A549 (cell line): ENCODE measurements around the gene CNOT2. TPM values are rescaled to one million over a fixed set of nuclear protein-coding genes. Genes with fewer than 3 reads are reported as not detected.

Experiments
- ATAC-seq, 2 experiments: fragments of 200-7000 bp in 1 of 2; fragments of >200 bp in 1 of 2; cut with Nextera tagmentation in 1 of 2; cut with Tn5 transposase in 1 of 2; 3 replicates each; pipeline versions ENCODE4 v1.8.0 to v1.9.1; 2018 to 2020; ENCODE audit warnings: mild to moderate bottlenecking in 1 of 2, moderate library complexity in 1 of 2
- CTCF ChIA-PET: fragments of 300-600 bp; sonication (Branson Sonifier 250); formaldehyde crosslinking; extraction: SDS; loops from one replicate; lab custom pipeline; 2021; ENCODE audit warnings: antibody characterized with exemption, inconsistent platforms; lab: Yijun Ruan, JAX
- POLR2A ChIA-PET: fragments of 350-600 bp; formaldehyde crosslinking; extraction: SDS; loops from one replicate; lab custom pipeline; 2021; ENCODE audit warnings: antibody characterized with exemption, inconsistent platforms; lab: Yijun Ruan, JAX
- DNase-seq, 2 experiments: peaks; one replicate each; pipeline versions ENCODE4 v3.0.0 to v3.0.0-alpha.2; 2011 to 2016; ENCODE audit warnings: low read depth in 1 of 2, low spot score in 1 of 2
- FAIRE-seq: peaks from 2 replicates; lab custom pipeline; 2011; peaks lifted over from hg19 to GRCh38; lab: Jason Lieb, UNC
- H3K27ac ChIP-seq, 2 experiments: fragments of >200 bp; sonication (Bioruptor Twin); formaldehyde crosslinking; 3 replicates each; pipeline ENCODE4 v1.5.1; 2016 to 2017
- H3K4me1 ChIP-seq: fragments of >200 bp; sonication (Bioruptor Twin); formaldehyde crosslinking; 3 replicates; pipeline ENCODE4 v1.6.1; 2016
- H3K4me2 ChIP-seq: fragments of >200 bp; sonication (Bioruptor Twin); formaldehyde crosslinking; 3 replicates; pipeline ENCODE4 v1.6.1; 2016
- H3K4me3 ChIP-seq: fragments of >200 bp; sonication (Bioruptor Twin); formaldehyde crosslinking; 3 replicates; pipeline ENCODE4 v1.5.1; 2016
- H3K9me3 ChIP-seq: fragments of >200 bp; sonication (Bioruptor Twin); formaldehyde crosslinking; 3 replicates; pipeline ENCODE4 v1.6.1; 2016
- BCL3 ChIP-seq: fragments of >200 bp; sonication (Bioruptor Twin); formaldehyde crosslinking; IDR thresholded peaks from 3 replicates; pipeline ENCODE4 v1.6.1; 2016
- BHLHE40 ChIP-seq: IDR thresholded peaks from 2 replicates; pipeline ENCODE4 v1.6.1; 2012; ENCODE audit warnings: low read depth, low read length, inconsistent platforms
- CBX8 ChIP-seq: fragments of 200-600 bp; sonication (generic); IDR thresholded peaks from 2 replicates; pipeline ENCODE4 v1.6.1; 2016
- CHD2 ChIP-seq: fragments of 150-350 bp; IDR thresholded peaks from 2 replicates; pipeline ENCODE4 v1.6.1; 2014; ENCODE audit warnings: low read length; ENCODE audit not compliant: partially characterized antibody
- CTCF ChIP-seq: fragments of >200 bp; sonication (Bioruptor Twin); formaldehyde crosslinking; IDR thresholded peaks from 3 replicates; pipeline ENCODE4 v1.5.1; 2016
- EHF ChIP-seq: fragments of 250-450 bp; sonication (Bioruptor Pico); IDR thresholded peaks from 2 replicates; pipeline ENCODE4 v1.5.0; 2020; ENCODE audit warnings: mild to moderate bottlenecking
- EHMT2 ChIP-seq: fragments of 200-600 bp; sonication (generic); IDR thresholded peaks from 2 replicates; pipeline ENCODE4 v1.6.1; 2016; ENCODE audit warnings: antibody characterized with exemption, low read depth, mild to moderate bottlenecking, moderate library complexity
- FOXS1 ChIP-seq: fragments of 250-450 bp; sonication (Bioruptor Pico); IDR thresholded peaks from 2 replicates; pipeline ENCODE4 v1.5.0; 2020; ENCODE audit warnings: mild to moderate bottlenecking, moderate library complexity
- HDAC2 ChIP-seq: fragments of 200-600 bp; sonication (generic); IDR thresholded peaks from 2 replicates; pipeline ENCODE4 v1.6.1; 2016
- HEYL ChIP-seq: fragments of 250-450 bp; sonication (Bioruptor Pico); IDR thresholded peaks from 2 replicates; pipeline ENCODE4 v1.8.0; 2021; ENCODE audit warnings: mild to moderate bottlenecking, moderate library complexity
- HMGXB4 ChIP-seq: fragments of 250-450 bp; sonication (Bioruptor Pico); IDR thresholded peaks from 2 replicates; pipeline ENCODE4 v1.5.0; 2021; ENCODE audit warnings: mild to moderate bottlenecking, moderate library complexity, borderline replicate concordance
- HOXB5 ChIP-seq: fragments of 250-450 bp; sonication (Bioruptor Pico); IDR thresholded peaks from 2 replicates; pipeline ENCODE4 v1.5.0; 2020; ENCODE audit warnings: mild to moderate bottlenecking, moderate library complexity
- KDM5A ChIP-seq: fragments of 200-600 bp; sonication (generic); IDR thresholded peaks from 2 replicates; pipeline ENCODE4 v1.6.1; 2016; ENCODE audit warnings: antibody characterized with exemption, mild to moderate bottlenecking
- MAX ChIP-seq: IDR thresholded peaks from 2 replicates; pipeline ENCODE4 v1.6.1; 2012
- MYC ChIP-seq: IDR thresholded peaks from 2 replicates; pipeline ENCODE4 v1.6.1; 2012; ENCODE audit warnings: mild to moderate bottlenecking, inconsistent platforms, low read length, improper control_type of control experiment, borderline replicate concordance
- NPAS2 ChIP-seq: fragments of 250-450 bp; sonication (Bioruptor Pico); IDR thresholded peaks from 2 replicates; pipeline ENCODE4 v1.8.0; 2022; ENCODE audit warnings: mild to moderate bottlenecking, moderate library complexity, borderline replicate concordance
- POLR2A ChIP-seq: IDR thresholded peaks from 2 replicates; pipeline ENCODE4 v1.6.1; 2012; ENCODE audit warnings: mild to moderate bottlenecking, low read length
- POLR2AphosphoS2 ChIP-seq: conservative IDR thresholded peaks from 2 replicates; pipeline ENCODE4 v1.6.1; 2012; ENCODE audit warnings: low read length, improper control_type of control experiment, inconsistent platforms
- RFX5 ChIP-seq: fragments of 450-650 bp; IDR thresholded peaks from 2 replicates; pipeline ENCODE4 v1.7.1; 2014; ENCODE audit warnings: antibody characterized with exemption, mild to moderate bottlenecking, moderate library complexity
- RNF2 ChIP-seq: fragments of 200-600 bp; sonication (generic); IDR thresholded peaks from 2 replicates; pipeline ENCODE4 v1.6.1; 2016; ENCODE audit warnings: low read depth, mild to moderate bottlenecking, antibody characterized with exemption, moderate library complexity, borderline replicate concordance
- SREBF2 ChIP-seq: fragments of 450-650 bp; IDR thresholded peaks from 2 replicates; pipeline ENCODE4 v1.6.1; 2014; ENCODE audit warnings: mild to moderate bottlenecking, moderate library complexity
- USF2 ChIP-seq: fragments of 450-650 bp; IDR thresholded peaks from 2 replicates; pipeline ENCODE4 v1.6.1; 2014; ENCODE audit warnings: antibody characterized with exemption
- ZC3H11A ChIP-seq: fragments of 450-650 bp; IDR thresholded peaks from 2 replicates; pipeline ENCODE4 v1.6.1; 2014; ENCODE audit warnings: antibody characterized with exemption, mild to moderate bottlenecking
- ZFP36 ChIP-seq: fragments of 450-650 bp; IDR thresholded peaks from 2 replicates; pipeline ENCODE4 v1.6.1; 2014; ENCODE audit warnings: borderline replicate concordance; ENCODE audit not compliant: partially characterized antibody
- ZSCAN20 ChIP-seq: fragments of 250-450 bp; sonication (Bioruptor Pico); IDR thresholded peaks from 2 replicates; pipeline ENCODE4 v1.8.0; 2022; ENCODE audit warnings: mild to moderate bottlenecking, moderate library complexity
- WGBS: methylation state at CpG from one replicate; pipeline ENCODE4 v1.1.6; 2017; ENCODE audit errors: missing lambda C conversion rate; 5-methylcytosine and 5-hydroxymethylcytosine counted together
- polyA plus RNA-seq, 4 experiments: library from polyadenylated mRNA; depleted of rRNA in 3 of 4; stranded (reverse); fragments of >200 nt; fragmentation: RNase III in 1 of 4; extraction: RNeasy Plus Mini Kit Qiagen cat#74134 plus additional on column Dnase treatment in 1 of 4; gene quantifications; 2 replicates in 3 of 4; 3 replicates in 1 of 4; pipeline ENCODE4 v1.2.3, GENCODE V29; 2011 to 2017

The CNOT2 gene
- polyA plus RNA-seq, 2 of the 4 experiments (the other 2 are of a cell fraction) = 87.2 to 105 TPM

GRCh38 chr12:70307868-70308267 is 64.6 kb downstream of the CNOT2 start:
- H3K4me1 ChIP-seq = no peaks in the 10 kb centered on the region
- DNase-seq = no peak
- H3K9me3 ChIP-seq = no peaks in the 10 kb centered on the region
- no peak overlapping the region for H3K4me2 ChIP-seq
- 0 out of 6 replicates have a peak, but pooled peaks of 1 of the 2 experiments have one; percentile 21 for ATAC-seq
- H3K4me3 ChIP-seq = no peak overlapping the region
- POLR2A ChIA-PET = no interaction called here
- CTCF ChIA-PET = no interaction called here
- WGBS = 91% methylated on average over 4 of the region's 4 CpGs
- no peak overlapping the region for H3K27ac ChIP-seq
- TF ChIP-seq HDAC2 (no peak), NPAS2 (CRISPR knock-in tag) (no peak), CTCF (no peak), RNF2 (no peak), POLR2AphosphoS2 (no peak), HMGXB4 (no peak), EHF (CRISPR knock-in tag) (no peak), RFX5 (no peak), POLR2A (no peak), CHD2 (no peak)
- no peak for FAIRE-seq

- CTCF ChIA-PET = no interaction called here
- TF ChIP-seq HEYL (CRISPR knock-in tag) (no peak), RNF2 (no peak), CHD2 (no peak), EHF (CRISPR knock-in tag) (no peak)
Observed at GRCh38 chr12:70309348-70309747, 66.1 kb downstream of the CNOT2 start.

GRCh38 chr12:70314145-70314544 is 70.9 kb downstream of the CNOT2 start:
- FAIRE-seq = no peak
- TF ChIP-seq MYC (no peak), KDM5A (no peak), EHF (CRISPR knock-in tag) (no peak), BHLHE40 (no peak), CTCF (no peak), USF2 (no peak), MAX (no peak), ZSCAN20 (CRISPR knock-in tag) (no peak), BCL3 (no peak), RFX5 (no peak), SREBF2 (no peak), RNF2 (no peak), ZC3H11A (no peak), FOXS1 (CRISPR knock-in tag) (no peak), CHD2 (no peak), CBX8 (no peak), HOXB5 (CRISPR knock-in tag) (no peak), ZFP36 (no peak), EHMT2 (no peak)
- H3K4me3 ChIP-seq = no peak overlapping the region
- no peak for ATAC-seq
- H3K4me2 ChIP-seq = no peak overlapping the region
- no peak for DNase-seq
- no peak overlapping the region for H3K27ac ChIP-seq
- H3K4me1 ChIP-seq = no peaks in the 10 kb centered on the region
- no peaks in the 10 kb centered on the region for H3K9me3 ChIP-seq
- POLR2A ChIA-PET = interaction anchor here (0.7 kb wide), 1 partner anchor 26 kb away, joined by 3 read pairs; no protein-coding TSS in a partner anchor
- CTCF ChIA-PET = no interaction called here

More at GRCh38 chr12:70309348-70309747, 66.1 kb downstream of the CNOT2 start:
- DNase-seq = no peak
- H3K4me1 ChIP-seq = no peaks in the 10 kb centered on the region
- H3K4me3 ChIP-seq = no peak overlapping the region
- no peak overlapping the region for H3K27ac ChIP-seq
- FAIRE-seq = no peak
- WGBS = 93% methylated on average over 2 of the region's 2 CpGs
- no peak overlapping the region for H3K4me2 ChIP-seq
- no peak for ATAC-seq
- POLR2A ChIA-PET = no interaction called here
- no peaks in the 10 kb centered on the region for H3K9me3 ChIP-seq
